Adrenal gland (tissue), 12 donors: ENCODE data around the gene CIBAR2. TPM values are rescaled to one million over a fixed set of nuclear protein-coding genes. Genes with fewer than 3 reads are reported as not detected.

ENCODE experiments used
- DNase-seq, 7 donors: peaks; one replicate each; pipeline ENCODE4 v3.0.0-alpha.2; 2019 to 2020
- H3K27ac ChIP-seq, 5 donors: fragments of 200-600 bp; sonication (generic) in 4 of 5; 1 replicate in 3 of 5; 2 replicates in 2 of 5; pipeline versions ENCODE4 v1.5.1 to v1.8.0; 2016 to 2020; ENCODE audit warnings: mild to moderate bottlenecking in 1 of 5
- H3K27me3 ChIP-seq: fragments of 200-600 bp; 2 replicates; pipeline ENCODE4 v1.8.0; 2021
- H3K36me3 ChIP-seq, 2 donors: fragments of 200-600 bp; replicated peaks in 1 of 2; 1 replicate in 1 of 2; 2 replicates in 1 of 2; pipeline versions ENCODE4 v1.5.1 to v1.8.0; 2018 to 2022
- H3K4me1 ChIP-seq, 2 donors: fragments of 200-600 bp; replicated peaks in 1 of 2; 1 replicate in 1 of 2; 2 replicates in 1 of 2; pipeline versions ENCODE4 v1.5.1 to v1.8.0; 2018 to 2021
- H3K4me3 ChIP-seq, 4 donors: fragments of 200-600 bp; sonication (generic) in 3 of 4; one replicate each; pipeline ENCODE4 v1.5.1; 2016 to 2018
- H3K9me3 ChIP-seq, 3 donors: fragments of 200-600 bp; sonication (generic) in 1 of 3; replicated peaks in 1 of 3; 1 replicate in 2 of 3; 2 replicates in 1 of 3; pipeline versions ENCODE4 v1.5.1 to v1.8.0; 2016 to 2021
- POLR2A ChIP-seq, 2 donors: fragments of 450-650 bp; IDR thresholded peaks; one replicate each; pipeline ENCODE4 v1.6.1; 2017; ENCODE audit warnings: antibody characterized with exemption in 2 of 2, mild to moderate bottlenecking in 2 of 2, moderate library complexity in 1 of 2
- WGBS, 4 donors: extraction: QIAGEN DNeasy Blood & Tissue Kit in 2 of 4; methylation state at CpG; one replicate each; pipeline versions ENCODE4 v1.1.5 to v1.1.7; 2013 to 2017; 5-methylcytosine and 5-hydroxymethylcytosine counted together
- intact Hi-C, 2 donors: fragments of 100-400 bp; cut with DNase I; formaldehyde crosslinking; loops; one replicate each; pipeline versions ENCODE4 v1.14.1 to v1.15.0; 2022 to 2023
- polyA plus RNA-seq, 3 donors: library from polyadenylated mRNA; stranded (reverse); fragments of 200-250 nt in 2 of 3; fragments of 350-450 nt in 1 of 3; fragmentation: Illumina TruSeq in 1 of 3; extraction: RNeasy Lipid Tissue Mini Kit (QIAGEN cat#74804) in 1 of 3; gene quantifications; one replicate each; pipeline ENCODE4 v1.2.3, GENCODE V29; 2013 to 2014
- total RNA-seq, 9 donors: library from RNA; depleted of rRNA in 4 of 9; stranded (reverse); fragments of >200 nt in 4 of 9; fragments of 120-200 nt in 1 of 9; fragmentation: NEBNext Ultra II Directional in 1 of 9; extraction: Animal tissue kit (Norgen Biotek cat#: 25700) in 1 of 9; gene quantifications; one replicate each; pipeline versions ENCODE4 v1.1.0 to v1.2.4, GENCODE V29; 2013 to 2023
- TF ChIP-seq, protein P1 (sequence below), 6 experiments: fragments of 450-650 bp in 4 of 6; fragments of 200-600 bp in 2 of 6; sonication (generic) in 1 of 6; IDR thresholded peaks; 1 replicate in 5 of 6; 2 replicates in 1 of 6; pipeline versions ENCODE4 v1.5.1 to v1.8.0; 2016 to 2021; ENCODE audit warnings: antibody characterized with exemption in 6 of 6, mild to moderate bottlenecking in 2 of 6, moderate library complexity in 1 of 6
- donor health status: healthy with polysubstance abuse.
- donor health status: Bipolar disorder and iron deficiency.
- donor health status: DM: yes; HTN: yes; CAD: no.
- donor health status: DM: no; HTN: no; CAD: no.
- donor health status: DM: no; HTN: no; CAD: no.
- donor health status: DM: yes; HTN: yes; CAD: no.

CIBAR2 gene
- total and polyA plus RNA-seq, 12 donors = 0.17 to 2.6 (median 0.73) TPM; not detected in 4

DNA sequence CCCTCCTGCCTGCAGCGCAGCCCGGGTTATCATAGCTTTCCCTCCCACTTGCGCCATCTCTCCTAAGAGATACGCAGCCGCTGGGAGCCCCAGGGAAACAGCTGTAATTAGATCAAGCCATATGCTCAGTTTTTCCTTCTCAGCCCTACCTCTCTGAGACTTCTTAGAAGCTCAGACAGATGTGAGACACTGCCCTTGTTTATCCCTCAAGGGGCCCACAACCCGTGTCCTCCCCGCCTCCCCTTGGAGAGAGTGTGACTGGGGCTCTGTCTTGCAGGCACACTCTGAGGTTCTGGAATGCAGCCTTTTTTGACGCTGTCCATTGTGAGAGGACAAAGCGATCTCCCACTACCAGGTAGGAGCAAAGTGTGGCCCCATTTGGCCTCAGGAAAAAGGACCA, 31.2 kb downstream of the CIBAR2 start:
- no peaks in the 10 kb centered on the region for H3K27me3 ChIP-seq
- intact Hi-C loops = no loop called here
- H3K9me3 ChIP-seq = no peaks in the 10 kb centered on the region
- DNase-seq = peak in 1 of 7 donors; percentile 70
- H3K4me3 ChIP-seq = no peak overlapping the region
- TF ChIP-seq POLR2A (IDR thresholded peaks at IDR 0.05) = no peak
- TF ChIP-seq, protein P1, sequence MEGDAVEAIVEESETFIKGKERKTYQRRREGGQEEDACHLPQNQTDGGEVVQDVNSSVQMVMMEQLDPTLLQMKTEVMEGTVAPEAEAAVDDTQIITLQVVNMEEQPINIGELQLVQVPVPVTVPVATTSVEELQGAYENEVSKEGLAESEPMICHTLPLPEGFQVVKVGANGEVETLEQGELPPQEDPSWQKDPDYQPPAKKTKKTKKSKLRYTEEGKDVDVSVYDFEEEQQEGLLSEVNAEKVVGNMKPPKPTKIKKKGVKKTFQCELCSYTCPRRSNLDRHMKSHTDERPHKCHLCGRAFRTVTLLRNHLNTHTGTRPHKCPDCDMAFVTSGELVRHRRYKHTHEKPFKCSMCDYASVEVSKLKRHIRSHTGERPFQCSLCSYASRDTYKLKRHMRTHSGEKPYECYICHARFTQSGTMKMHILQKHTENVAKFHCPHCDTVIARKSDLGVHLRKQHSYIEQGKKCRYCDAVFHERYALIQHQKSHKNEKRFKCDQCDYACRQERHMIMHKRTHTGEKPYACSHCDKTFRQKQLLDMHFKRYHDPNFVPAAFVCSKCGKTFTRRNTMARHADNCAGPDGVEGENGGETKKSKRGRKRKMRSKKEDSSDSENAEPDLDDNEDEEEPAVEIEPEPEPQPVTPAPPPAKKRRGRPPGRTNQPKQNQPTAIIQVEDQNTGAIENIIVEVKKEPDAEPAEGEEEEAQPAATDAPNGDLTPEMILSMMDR (IDR thresholded peaks at IDR 0.05) = no peak
- 91 to 93% (median 92%) methylated on average over 8 to 9 of the region's 9 CpGs for WGBS, 4 donors
- peaks cover 0 to 4% of the 10 kb centered on the region in 2 donors for H3K4me1 ChIP-seq
- no peak overlapping the region for H3K27ac ChIP-seq
- H3K36me3 ChIP-seq = peaks cover 0 to 27% of the 10 kb centered on the region in 2 donors

DNA sequence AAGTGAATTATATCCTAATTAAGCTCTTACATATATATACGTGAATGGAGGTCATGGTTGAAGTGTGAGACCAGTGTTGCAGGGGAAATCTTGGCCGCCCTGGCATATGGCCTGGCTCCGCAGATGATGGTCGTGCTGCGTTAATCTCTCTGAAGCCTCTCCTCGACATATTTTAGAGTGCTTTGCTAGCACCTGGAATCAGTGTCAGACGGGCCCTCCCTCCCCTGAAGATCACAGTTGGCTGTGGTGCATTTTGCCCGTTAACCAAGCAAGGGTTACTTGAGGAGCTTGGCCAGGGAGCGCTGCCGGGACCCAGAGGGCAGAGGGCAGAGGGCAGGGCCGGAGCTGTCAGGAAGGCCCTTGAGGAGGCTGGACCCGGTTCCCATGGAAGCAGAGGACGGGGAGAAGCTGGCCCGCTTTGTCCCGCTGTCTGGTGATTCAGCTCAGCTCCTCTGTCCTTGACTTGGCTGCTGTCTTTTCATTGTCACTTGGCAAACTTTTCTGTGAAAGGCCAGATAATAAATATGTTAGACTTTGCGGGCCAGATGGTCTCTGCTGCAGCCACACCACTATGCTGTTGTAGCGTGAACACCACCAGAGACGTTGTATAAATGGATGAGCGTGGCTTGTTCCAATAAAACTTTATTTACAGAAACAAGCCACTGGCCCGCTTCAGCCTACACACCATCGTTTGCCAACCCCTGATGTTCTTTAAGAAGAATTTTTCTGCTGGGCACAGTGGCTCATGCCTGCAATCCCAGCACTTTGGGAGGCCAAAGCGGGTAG, 32.3 kb downstream of the CIBAR2 start:
- Histone ChIP-seq H3K4me1 (peaks cover 0 to 4% of the 10 kb centered on the region in 2 donors), H3K9me3 (no peaks in the 10 kb centered on the region), H3K36me3 (peaks cover 0 to 30% of the 10 kb centered on the region in 2 donors), H3K4me3 (no peak overlapping the region), H3K27me3 (no peaks in the 10 kb centered on the region), H3K27ac (peak overlapping the region in 1 of 5 donors; percentile 38)
- WGBS, 4 donors = 54 to 67% (median 61%) methylated on average over 16 to 22 of the region's 22 CpGs
- TF ChIP-seq, protein P1 (IDR thresholded peaks at IDR 0.05) = no peak
- TF ChIP-seq POLR2A (IDR thresholded peaks at IDR 0.05) = no peak
- intact Hi-C loops = no loop called here
- DNase-seq = peak; percentile 60 to 89 (median 81)

DNA sequence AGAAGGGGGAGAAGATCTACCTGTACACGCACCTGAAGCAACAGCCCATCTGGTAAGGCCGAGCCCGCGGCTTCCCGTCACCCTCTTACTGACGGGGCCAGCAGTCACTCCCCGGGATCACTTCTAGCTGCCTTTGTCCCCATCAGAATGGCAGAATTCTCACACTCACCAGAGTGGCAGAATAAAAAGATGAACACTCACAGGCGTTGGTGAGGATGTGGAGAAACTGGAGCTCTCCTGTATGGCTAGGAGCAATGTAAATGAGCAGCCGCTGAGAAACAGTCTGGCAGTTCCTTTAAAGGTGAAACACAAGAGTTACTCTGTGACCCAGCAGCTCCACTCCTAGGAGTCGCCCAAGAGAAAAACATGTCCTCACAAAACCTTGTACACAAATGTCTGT, 33.3 kb downstream of the CIBAR2 start:
- DNase-seq = no peak
- Histone ChIP-seq H3K27me3 (no peaks in the 10 kb centered on the region), H3K9me3 (no peaks in the 10 kb centered on the region), H3K4me3 (no peak overlapping the region), H3K4me1 (peaks cover 0 to 4% of the 10 kb centered on the region in 2 donors), H3K36me3 (peaks cover 0 to 32% of the 10 kb centered on the region in 2 donors), H3K27ac (no peak overlapping the region)
- WGBS, 4 donors = 96 to 99% (median 97%) methylated on average over 9 to 10 of the region's 10 CpGs
- TF ChIP-seq, protein P1 (IDR thresholded peaks at IDR 0.05) = no peak
- TF ChIP-seq POLR2A (IDR thresholded peaks at IDR 0.05) = no peak
- intact Hi-C loops = no loop called here

DNA sequence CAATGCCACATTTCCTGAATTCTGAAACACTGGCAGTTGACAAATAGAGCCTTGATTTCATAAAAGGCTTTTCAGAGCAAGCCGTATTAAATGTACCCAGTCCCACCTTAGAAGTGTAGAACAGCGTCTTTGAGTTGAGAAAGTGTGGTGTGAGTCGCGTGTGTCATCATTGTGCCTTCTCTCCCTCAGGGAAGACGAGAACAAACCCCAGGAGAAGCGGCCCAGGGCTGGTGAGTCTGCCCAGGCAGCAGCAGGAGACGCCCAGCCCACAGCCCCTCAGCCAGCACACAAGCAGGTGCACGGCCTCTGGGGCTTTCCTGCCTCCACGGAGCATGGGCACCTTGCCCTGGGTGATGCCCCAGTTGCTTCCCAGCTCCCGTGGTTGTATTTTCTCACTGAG, 34.0 kb downstream of the CIBAR2 start:
- DNase-seq = no peak
- H3K27ac ChIP-seq = no peak overlapping the region
- H3K9me3 ChIP-seq = no peaks in the 10 kb centered on the region
- intact Hi-C loops = no loop called here
- no peaks in the 10 kb centered on the region for H3K27me3 ChIP-seq
- H3K4me1 ChIP-seq = peaks cover 0 to 4% of the 10 kb centered on the region in 2 donors
- TF ChIP-seq POLR2A (IDR thresholded peaks at IDR 0.05) = no peak
- TF ChIP-seq, protein P1 (IDR thresholded peaks at IDR 0.05) = no peak
- WGBS, 4 donors = 82 to 96% (median 87%) methylated on average over 8 to 10 of the region's 10 CpGs
- H3K4me3 ChIP-seq = no peak overlapping the region
- H3K36me3 ChIP-seq = peaks cover 0 to 39% of the 10 kb centered on the region in 2 donors
